ENCODE measurements around the gene HNMT. TPM values are rescaled to one million over a fixed set of nuclear protein-coding genes. Genes with fewer than 3 reads are reported as not detected.
A peak's percentile ranks its signal among the peaks of the same experiment; 100 is the strongest.

HNMT gene
- total and polyA plus RNA-seq, 2 of the 13 experiments (the other 11 are each of a cell fraction or from before 2014, with no cell fraction given) = 279 to 309 TPM

DNA sequence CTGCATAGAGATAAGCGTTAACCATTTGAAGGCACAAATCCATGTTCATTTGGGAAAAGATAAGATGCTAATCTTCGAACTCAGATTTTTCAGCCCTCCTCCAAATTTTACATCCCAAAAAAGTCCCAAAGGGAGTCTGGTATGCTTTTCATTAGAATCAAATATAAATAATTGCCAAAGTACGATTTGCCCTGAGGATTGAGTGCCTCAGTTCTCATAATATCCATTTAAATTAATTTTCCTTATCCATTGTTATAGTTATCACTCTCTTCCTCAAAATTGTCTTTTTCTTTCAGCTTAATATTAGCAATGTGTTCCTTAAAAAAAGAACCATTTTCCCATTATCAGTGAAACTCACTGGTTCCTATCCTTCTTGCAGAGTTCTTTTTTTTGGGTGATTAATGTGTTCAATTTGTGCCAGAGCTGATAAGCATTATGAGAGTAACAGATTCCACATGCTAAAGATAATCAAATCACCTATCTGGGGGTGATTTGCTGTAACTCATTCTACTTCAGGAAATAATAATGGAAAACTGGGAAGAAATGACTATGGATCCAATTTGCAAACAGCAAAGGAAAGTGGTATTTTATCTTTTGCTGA is 686 bp downstream of the HNMT start (continued):
- TF ChIP-seq, protein P1, sequence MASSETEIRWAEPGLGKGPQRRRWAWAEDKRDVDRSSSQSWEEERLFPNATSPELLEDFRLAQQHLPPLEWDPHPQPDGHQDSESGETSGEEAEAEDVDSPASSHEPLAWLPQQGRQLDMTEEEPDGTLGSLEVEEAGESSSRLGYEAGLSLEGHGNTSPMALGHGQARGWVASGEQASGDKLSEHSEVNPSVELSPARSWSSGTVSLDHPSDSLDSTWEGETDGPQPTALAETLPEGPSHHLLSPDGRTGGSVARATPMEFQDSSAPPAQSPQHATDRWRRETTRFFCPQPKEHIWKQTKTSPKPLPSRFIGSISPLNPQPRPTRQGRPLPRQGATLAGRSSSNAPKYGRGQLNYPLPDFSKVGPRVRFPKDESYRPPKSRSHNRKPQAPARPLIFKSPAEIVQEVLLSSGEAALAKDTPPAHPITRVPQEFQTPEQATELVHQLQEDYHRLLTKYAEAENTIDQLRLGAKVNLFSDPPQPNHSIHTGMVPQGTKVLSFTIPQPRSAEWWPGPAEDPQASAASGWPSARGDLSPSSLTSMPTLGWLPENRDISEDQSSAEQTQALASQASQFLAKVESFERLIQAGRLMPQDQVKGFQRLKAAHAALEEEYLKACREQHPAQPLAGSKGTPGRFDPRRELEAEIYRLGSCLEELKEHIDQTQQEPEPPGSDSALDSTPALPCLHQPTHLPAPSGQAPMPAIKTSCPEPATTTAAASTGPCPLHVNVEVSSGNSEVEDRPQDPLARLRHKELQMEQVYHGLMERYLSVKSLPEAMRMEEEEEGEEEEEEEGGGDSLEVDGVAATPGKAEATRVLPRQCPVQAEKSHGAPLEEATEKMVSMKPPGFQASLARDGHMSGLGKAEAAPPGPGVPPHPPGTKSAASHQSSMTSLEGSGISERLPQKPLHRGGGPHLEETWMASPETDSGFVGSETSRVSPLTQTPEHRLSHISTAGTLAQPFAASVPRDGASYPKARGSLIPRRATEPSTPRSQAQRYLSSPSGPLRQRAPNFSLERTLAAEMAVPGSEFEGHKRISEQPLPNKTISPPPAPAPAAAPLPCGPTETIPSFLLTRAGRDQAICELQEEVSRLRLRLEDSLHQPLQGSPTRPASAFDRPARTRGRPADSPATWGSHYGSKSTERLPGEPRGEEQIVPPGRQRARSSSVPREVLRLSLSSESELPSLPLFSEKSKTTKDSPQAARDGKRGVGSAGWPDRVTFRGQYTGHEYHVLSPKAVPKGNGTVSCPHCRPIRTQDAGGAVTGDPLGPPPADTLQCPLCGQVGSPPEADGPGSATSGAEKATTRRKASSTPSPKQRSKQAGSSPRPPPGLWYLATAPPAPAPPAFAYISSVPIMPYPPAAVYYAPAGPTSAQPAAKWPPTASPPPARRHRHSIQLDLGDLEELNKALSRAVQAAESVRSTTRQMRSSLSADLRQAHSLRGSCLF (CRISPR knock-in tag; IDR thresholded peaks at IDR 0.05; ENCODE audit: borderline replicate concordance) = no peak; the same call in 1 of the 2 replicates
- peak; percentile 9; the same call in 1 of the 2 replicates for TF ChIP-seq THAP11 (CRISPR knock-in tag; IDR thresholded peaks at IDR 0.05)
- peak; percentile 75; the same call in 1 of the 2 replicates for TF ChIP-seq MLLT10 (CRISPR knock-in tag; IDR thresholded peaks at IDR 0.05)
- TF ChIP-seq RBM22 (optimal IDR thresholded peaks at IDR 0.05; ENCODE audit: low read length) = peak; percentile 5
- 0 out of 2 replicates have a peak, but pooled peaks have one; percentile 6 for TF ChIP-seq ZNF614 (CRISPR knock-in tag; IDR thresholded peaks at IDR 0.05; ENCODE audit: borderline replicate concordance)
- peak; percentile 89; the same call in 1 of the 2 replicates for TF ChIP-seq MBD4 (IDR thresholded peaks at IDR 0.05; ENCODE audit: borderline replicate concordance, low read length)
- TF ChIP-seq POLR2G (IDR thresholded peaks at IDR 0.05; ENCODE audit: low read depth, low read length) = peak; percentile 72; the same call in 1 of the 2 replicates
- TF ChIP-seq ZNF782 (CRISPR knock-in tag; IDR thresholded peaks at IDR 0.05; ENCODE audit: borderline replicate concordance) = no peak
- peak; percentile 90 for TF ChIP-seq RBFOX2 (IDR thresholded peaks at IDR 0.05; ENCODE audit: low read depth, low read length)

Data from HepG2 (cell line).